ENCODE results near the gene ATP11A.

Gene ATP11A

DNA sequence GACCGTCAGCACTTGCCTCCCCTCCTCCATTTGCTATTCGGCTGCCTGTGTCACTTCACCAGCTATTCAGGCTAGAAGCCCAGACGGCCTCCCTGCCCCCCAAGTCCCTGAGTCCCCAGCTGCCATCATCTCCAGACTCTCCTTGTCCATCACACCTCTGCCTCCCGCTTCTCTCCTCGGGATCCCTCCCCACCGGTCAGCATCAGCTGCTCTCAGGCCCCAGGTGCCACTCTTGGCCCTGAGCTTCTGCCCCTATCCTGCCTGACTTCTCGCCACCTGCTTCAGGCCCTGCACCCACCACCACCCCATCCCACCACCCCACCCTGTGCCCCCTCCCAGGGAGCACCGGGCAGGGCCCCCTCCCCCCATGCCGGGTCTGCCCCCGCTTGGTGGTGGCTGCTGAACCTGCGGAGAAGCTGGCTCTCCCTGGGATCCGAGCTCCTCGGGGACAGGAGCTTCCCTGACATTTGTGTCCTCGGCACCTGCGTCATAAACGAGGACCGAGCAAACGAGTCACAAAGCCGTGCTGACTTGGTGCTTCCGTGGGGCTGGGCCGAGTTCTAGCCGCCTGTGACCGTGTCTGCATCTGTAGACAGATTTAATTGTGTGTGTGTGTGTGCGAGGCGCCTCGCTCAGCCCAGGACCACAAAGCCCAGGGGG lies 208.9 kb downstream of the ATP11A start:
- no peak for DNase-seq

DNA sequence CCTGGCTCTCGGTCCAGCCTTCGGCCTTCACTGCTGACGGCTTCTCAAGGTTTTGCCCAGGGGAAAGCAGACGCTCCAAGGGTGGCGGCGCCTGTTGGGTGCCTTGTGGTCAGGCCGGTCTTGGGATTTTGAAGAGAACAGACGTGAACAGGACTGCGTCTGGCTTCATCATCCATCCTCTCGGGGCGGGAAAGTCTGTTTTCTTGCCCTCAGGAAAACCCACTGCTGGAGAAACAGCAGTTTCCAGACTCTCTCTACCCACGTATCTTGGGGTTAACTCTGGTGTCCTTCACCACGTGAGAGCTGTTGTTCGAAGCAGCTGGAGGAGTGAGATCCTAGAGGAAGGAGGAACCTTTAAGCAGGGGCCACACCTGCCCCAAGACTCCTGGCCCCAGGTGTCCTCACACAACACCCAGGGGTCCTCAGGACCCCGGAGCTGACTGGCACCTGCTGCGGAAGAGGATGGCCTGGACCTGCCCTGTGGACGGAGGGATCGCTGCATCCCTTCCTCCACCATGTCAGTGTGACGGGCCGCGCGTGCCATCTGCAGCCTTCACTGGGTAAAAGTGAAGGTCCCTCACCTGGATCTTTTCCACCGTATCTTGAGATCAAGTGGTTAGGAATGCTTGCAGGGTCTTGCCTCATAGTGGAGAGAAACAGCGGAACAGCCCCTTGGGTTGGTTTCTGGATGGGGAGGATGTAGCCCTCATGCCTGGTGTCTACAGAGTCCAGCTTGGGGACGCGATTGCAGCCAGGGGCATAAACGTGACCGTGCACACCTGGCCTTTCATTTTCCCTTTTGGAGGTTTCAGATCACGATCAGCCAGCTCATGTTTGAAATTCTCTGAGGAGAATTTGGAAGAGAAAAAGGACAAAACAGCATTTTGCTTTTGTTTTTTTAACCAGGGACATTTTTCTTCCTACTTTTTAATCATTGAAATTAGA lies 209.7 kb downstream of the ATP11A start:
- no peak for DNase-seq

DNA sequence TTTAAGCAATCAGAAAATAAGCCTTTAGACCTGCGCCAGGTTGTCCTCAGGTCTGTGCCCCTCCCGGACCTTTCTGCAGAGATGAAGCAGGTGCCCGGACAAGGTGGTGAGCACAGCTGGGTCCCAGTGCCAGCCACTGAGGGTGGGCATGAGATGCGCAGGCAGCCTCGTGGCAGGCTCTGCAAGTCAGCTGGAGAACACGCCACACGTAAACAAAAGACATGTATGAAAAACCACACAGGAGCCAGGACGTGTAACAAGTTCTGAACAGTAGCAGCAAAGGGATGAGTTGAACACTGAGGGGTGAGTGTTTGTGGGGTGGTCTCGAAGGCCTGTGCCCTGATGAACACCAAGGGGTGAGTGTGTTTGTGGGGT lies 210.4 kb downstream of the ATP11A start:
- DNase-seq: no peak

DNA sequence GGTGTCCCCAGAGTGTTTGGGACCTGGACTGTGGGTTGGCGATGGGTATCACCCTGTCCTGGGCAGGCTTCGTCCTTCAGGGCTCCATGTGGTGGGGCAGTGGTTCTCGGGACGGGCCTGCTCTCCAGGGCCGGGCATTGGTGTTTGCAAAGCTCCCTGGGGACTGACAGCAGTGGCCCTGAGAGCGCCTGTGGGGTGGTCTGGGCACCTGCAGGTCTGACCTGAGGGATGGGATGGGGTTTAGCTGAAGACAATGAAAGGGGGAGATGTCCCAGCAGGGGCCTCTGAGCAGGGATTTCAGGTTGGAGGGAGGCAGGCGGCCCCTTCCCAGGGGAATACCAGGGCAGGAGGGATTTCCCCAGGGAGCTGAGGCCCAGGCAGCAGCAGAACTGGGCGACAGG lies 210.9 kb downstream of the ATP11A start:
- no peak for DNase-seq

DNA sequence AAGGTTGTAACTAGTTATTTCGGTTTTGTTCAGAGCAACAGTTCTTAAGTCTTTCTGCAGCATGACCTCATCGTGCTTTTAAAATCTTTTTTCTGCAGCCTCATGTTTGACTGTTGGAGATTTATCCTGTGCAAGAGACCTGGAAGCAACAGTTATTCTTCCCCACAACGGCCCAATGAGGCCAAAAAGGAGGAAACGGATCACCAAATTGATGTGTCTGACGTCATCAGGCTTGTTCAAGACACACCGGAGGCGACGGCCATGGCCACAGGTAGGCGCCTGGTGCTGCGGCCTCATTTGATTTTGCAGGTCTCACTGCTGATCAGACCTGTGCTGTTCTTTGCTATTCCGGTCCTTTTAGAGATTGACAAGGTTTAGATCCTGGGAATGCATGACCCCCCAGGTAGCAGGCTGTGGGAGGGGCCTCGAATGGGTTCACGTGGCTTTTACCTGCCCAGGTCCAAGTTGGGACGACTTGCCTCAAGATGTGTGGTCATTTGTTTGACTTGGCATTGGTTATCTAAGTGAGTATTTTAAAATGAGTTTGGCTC lies 212.3 kb downstream of the ATP11A start:
- DNase-seq: no peak

DNA sequence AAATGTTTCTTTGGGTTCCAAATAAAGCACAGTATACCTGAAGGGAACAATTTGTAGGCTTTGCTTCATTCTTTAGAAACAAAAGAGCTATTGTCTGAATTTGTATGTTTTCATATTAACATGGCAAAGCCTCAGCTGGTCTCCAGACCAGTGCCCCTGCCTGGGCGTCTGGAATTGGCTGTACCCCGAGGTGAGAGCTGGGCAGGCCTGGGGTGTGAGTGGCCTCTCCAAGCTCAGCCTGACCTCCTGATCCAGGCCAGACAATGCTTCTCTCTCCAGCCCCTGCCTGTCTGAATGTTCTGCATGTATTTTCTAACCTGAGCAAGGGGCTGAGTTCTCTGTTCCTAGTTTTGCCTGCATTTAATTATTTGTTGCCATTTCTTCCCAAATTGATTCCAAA lies 212.8 kb downstream of the ATP11A start:
- DNase-seq: no peak

DNA sequence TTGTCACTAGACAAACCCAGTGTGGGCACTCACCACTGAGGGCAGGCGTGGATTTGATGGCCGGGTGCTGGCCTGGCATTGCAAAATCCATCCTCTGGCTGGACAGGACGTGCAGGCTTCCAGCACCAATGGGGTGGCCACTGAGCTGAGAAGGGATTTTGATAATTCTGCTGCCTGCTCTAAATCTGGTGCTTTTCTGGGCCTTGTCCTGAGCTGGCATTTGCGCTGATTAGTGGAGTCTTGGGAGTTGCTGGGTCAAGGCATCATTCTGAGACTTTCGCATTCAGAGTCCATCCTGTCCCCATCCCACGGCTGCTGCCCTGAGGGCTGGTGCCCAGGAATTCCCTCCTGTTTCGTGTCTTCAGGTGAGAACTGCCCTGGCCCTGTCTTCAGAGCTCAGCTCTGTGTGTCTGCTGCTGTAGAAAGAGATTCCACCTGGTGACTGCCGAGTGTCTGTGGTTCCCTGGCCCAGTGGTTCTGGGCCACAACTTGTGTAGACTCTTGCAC lies 213.3 kb downstream of the ATP11A start:
- no peak for DNase-seq

DNA sequence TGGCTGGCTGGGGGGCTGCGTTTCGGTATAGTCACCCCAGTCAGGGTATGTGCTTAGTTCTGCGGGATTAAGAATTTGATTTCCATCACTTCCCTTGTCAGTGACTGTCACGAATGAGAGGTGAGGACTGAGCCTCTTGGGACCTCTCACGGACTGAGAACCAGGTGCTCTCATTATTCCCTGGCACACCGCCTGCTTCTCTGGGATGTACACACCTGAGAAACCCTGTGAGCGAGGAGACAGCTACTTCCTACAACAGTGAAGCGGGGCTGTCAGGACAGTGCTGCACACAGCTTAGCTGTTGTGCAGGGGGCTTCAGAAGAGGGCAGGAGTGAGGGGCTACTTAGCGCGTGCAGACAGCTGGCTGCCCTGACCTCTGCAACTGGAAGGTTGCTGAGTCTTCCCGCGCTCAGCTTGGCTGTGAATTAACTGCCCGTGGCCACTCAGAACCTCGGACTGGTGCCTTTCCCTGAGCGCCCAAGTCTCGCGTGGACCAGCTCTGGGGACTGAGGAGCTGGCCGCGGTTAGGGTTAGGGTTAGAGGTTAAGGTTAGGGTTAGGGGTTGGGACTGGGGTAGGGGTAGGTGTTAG lies 213.9 kb downstream of the ATP11A start:
- DNase-seq: no peak

DNA sequence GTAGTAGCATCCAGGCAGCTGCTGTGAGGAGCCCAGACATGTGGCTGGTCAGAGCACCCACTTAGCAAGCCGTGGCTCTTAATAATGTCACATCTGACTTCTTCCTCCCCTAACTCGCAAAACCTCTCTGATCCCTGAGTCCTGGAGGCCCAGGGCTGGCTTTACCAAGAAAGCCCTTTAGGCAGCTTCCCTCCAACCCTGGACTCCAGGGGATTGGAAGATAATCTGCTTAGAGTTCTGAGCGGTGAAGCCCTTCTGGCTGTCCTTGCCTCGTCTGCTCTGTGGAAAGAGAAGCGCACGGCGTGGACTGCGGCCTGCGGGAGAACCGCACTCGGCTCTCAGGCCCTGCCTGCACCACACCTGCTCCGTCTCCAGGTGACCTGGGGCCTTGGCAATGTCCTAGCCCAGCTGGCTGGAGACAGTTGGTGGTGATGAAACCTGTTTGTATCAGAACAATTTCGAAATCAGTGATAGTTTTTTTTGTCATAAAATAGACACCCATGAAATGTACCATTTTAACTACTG lies 214.7 kb downstream of the ATP11A start:
- DNase-seq: no peak

DNA sequence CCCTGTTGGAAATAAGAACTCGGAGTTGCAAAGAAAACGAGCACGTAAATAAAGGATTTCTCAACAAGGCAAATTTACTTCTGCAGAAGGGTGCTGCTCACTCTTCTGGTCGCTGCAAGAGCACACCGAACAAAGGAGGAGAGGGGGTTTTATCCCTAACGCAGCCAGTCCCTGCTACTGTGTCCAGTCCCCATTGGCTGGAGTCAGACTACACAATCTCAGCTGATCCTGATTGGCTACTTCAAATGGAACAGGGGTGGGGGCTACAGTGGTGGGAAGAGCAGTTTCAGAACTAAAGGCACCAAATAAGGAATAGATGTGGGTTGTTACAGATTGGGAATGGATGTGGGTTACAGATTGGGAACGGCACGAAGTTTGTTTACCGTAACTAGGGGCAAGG lies 215.2 kb downstream of the ATP11A start:
- DNase-seq: no peak

DNA sequence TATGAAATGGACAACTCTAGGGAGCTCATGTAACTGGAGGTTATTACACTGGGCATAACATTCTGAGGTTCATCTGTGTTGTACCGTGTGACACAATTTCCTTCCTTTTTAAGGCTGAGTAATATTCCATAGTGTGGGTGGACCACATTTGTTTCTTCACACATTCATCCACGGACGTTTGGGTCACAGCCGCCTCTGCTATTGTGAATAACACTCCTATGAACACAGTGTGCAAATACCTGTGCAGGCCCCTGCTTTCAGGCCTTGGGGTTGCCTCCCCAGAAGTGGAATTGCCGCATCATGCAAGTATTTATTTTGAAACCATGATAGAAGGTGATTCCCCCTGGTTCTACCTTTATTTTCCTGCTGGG lies 215.8 kb downstream of the ATP11A start:
- DNase-seq: no peak

DNA sequence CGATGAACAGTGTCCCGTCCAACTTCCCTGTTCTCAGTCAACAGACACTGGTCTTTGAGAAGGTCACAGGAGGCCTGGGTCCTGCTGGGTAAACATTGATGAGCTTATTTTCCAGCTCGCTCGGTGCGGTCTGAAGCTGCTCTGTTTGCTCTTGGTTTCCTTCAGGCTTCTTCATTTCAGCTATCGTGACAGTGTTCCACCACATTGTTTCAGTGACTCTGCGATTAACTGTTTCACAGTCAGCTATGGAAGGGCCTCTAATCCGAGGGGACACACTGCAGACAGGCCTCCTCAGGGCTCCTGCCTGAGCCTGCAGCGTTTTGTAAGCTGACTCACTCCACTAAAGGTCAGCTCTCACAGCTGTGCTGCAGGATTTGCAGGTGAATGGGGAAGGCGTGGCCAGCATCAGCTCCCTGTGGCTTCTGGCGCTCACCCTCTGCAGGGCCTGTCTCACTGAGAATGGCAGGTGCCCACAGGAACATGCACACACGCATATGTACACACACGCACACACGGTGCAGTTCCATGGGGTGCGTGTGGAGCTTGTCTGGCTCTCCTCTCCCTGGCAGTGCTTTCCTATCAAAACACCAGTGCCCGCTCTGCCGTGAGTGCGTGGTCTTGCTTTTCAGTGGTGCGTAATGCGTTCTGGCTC lies 216.3 kb downstream of the ATP11A start:
- no peak for DNase-seq

DNA sequence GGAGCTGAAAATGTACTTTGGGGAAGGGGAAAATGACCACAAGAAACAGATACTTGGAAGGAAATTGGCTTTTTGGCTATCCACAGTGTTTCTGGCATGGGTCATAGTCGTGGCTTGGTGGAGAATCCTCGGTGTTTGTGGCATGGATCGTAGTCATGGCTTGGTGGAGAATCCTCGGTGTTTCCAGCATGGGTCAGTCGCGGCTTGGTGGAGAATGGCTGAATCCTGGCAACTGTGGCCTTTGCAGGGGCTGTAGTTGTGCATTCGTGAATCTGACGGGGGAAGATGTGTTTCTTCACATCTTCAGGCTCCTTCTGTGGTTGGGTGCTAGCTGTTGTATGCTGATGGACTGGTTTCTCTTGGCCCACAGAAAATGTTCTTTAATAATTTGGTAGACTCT lies 217.4 kb downstream of the ATP11A start:
- DNase-seq: no peak

DNA sequence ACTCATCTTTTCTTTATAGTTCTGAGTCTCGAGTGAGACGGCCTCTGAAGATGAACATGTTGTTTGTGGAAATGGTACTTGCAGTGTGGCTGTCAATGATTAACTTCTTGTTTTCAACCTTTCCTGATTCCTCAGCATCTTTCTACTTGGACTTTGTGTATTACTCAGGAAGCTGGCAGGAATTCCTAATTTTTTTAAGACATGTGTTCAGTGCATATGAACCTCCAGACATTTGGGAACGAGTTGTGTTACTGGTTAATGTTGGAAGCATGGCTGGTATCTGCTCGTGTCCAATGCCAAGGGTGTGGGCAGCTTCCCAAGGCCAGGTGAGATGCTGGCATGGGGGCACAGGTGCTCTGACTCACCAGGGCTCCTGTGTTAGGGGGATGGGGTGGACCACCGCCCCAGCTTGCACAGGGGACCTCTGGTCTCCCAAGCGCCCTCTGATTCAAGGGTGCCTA lies 218.1 kb downstream of the ATP11A start:
- no peak for DNase-seq

DNA sequence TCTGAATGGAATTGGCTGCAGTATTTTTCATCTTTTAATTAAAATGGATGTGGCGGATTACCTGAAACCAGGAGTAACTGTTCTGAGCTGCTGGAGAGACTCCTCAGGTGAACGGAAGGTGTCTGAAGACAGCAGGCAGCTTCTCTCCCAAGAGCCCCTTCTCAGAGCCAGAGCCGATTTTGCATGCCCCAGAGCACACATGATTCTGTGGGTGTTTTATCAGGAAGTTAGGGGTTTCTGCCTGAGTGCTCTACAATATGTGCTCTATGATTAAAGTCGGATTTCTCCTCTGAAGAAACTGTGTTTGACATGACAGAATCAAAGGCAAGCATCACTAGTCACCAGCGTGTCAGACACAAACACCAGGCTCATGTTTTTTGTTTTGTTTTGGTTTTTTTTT lies 218.5 kb downstream of the ATP11A start:
- no peak for DNase-seq

DNA sequence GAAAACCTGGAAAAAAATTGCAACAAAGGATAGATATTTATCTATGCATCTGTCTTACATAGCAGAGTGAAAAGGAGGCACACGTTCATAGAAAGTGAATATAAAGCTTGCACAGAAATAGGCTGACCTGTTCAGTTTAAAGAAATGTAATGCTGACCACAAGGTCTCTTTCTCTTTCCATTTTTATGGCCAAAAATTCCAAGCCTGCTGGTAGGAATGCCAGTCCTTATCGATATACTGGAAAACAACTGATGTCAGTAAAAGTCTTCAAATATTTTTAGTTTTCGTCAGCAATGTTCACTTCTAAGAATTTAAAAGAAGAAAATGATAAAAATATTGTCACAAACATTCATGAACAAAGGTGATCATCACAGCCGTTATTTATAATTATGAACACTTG lies 220.2 kb downstream of the ATP11A start:
- DNase-seq: no peak

DNA sequence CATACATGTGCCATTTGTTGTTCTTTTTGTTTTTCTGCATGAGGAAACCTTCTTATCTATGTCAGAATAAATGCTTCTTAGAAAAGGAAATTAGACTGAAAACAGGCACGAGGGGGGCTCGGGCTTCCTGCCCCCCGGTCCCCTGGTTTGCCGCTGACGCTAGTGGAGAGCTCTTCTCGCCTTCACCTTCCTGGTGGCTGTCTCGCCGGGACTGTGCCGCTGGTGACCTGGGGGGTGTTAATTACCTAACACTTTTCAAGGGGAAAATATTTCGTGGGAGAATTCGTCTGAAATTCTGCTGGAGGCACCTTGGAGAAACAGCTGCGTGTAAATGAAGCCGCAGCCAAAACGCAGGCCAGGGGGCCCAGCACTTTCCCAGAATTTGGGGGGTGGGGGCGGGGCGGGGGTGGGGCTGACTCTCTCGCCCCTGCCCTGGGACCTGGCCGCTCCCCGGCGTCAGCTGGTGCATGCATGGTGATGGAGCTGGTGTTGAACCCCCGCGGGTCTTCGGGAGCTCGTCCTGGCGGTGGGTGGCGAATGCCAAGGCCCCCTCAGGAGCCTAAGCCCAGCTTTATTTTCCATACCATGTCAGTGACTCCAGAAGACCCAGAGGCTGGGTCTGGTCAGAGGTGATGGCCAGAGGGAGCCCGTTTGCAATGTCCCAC lies 220.9 kb downstream of the ATP11A start:
- no peak for DNase-seq

DNA sequence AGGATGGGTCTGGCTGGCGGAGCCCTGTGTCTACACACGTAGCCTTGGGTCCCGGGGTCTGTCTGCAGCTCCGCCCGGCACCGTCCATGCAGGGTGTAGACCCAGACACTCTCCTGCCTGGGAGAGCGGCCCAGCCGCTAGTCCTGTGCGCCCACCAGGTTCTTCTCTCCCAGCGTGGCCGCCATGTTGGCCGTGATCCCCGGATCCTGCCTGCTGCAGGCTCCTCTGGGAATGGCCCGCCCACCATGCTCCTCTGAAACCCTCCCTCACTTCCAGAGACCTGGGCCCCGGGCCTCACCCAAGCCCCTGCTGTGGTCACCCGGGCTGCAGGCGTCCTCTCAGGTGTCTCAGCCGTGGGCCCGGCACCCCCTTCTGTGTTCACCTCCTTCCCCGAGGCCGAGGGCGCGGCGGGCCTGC lies 221.5 kb downstream of the ATP11A start:
- DNase-seq: no peak

DNA sequence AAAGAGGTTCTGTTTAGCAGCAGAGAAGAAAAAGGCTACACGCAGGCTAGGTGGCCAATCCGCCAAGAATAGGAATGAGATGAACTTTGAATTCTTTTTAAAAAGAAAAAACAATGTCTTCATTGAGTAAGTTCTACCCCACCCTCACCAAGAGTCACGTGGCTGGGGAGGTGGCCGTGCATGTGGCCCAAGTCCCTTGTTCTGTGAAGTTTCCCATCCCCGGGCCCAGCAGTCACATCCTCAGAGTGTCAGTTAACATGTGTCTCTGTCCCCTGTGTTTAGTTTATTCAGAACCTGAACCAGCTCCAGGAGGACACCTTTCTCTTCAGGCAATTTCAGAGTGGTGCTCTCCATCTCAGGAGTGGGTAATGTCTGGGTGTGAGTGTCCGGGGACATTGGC lies 222.0 kb downstream of the ATP11A start:
- DNase-seq: no peak

DNA sequence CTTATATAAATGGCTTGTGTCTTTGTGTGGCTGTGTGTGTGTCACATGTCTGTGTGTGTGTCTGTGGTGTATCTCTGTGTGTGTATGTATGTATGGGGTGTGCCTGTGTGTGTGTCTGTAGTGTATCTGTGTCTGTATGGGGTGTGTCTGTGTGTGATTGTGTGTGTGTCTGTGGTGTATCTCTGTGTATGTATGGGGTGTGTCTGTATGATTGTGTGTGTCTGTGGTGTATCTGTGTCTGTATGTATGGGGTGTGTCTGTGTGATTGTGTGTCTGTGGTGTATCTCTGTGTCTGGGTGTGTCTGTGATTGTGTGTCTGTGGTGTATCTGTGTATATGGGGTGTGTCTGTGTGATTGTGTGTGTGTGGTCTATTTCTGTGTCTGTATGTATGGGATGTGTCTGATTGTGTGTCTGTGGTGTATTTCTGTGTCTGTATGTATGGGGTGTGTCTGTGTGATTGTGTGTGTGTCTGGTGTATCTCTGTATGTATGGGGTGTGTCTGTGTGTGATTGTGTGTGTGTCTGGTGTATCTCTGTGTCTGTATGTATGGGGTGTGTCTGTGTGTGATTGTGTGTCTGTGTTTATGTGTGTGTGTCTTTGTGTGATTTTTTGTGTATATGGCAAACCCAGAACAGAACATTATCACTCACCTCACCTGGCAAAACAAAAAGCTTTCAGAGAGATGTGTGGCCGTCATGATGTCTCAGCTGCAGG lies 223.0 kb downstream of the ATP11A start:
- DNase-seq: no peak

DNA sequence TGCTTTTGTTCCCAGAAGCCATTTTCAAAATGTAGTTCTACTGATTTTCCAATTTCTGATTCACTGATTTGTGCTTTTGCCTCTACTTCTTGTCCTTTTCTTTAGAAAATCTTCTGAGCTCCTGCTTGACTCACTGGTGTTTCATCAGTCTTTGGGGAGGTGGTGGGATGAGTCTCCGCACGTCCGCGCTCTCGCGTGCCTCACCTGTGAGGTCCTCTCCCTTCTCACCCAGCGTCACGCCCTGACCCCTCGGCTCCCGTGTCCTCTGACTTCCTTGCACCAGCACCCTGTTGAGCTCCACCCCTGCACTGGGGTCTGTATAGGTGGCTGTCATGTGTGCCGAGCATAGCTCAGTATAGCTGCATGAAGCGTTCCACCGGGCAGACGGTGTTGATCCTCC lies 226.5 kb downstream of the ATP11A start:
- no peak for DNase-seq

All from midbrain (tissue), 1 donor.